ENCODE data around the gene GGTA1. TPM values are rescaled to one million over a fixed set of nuclear protein-coding genes. Genes with fewer than 3 reads are reported as not detected.
"Not testable (repeated sequence)": the region's sequence is repeated elsewhere in the genome, so short reads cannot be mapped to it uniquely, and the experiment has no call there.

The GGTA1 gene
- total and polyA plus RNA-seq, 4 donors, result 2.4 to 3.3 (median 2.8) TPM

GRCh38 chr9:121518634-121519033 lies 19.0 kb upstream of the GGTA1 start:
- Histone ChIP-seq H3K9me3 (ENCODE audit: control insufficient read depth in 4 of 4, low read length in 3 of 4) (peaks cover 0 to 3% (median 1%) of the 10 kb centered on the region in 4 donors), H3K9ac (ENCODE audit: low read depth in 1 of 2, low read length in 2 of 2) (no peak overlapping the region), H3K27me3 (ENCODE audit: control insufficient read depth in 4 of 4, insufficient read depth in 4 of 4, low read length in 3 of 4) (no peaks in the 10 kb centered on the region), H3K27ac (ENCODE audit: low read depth in 1 of 2, low read length in 2 of 2) (no peak overlapping the region), H3K36me3 (ENCODE audit: control insufficient read depth in 4 of 4, insufficient read depth in 3 of 4, low read depth in 1 of 4, low read length in 3 of 4) (no peaks in the 10 kb centered on the region), H3K4me3 (ENCODE audit: low read depth in 1 of 3, low read length in 3 of 3) (no peak overlapping the region), H3K4me1 (ENCODE audit: control insufficient read depth in 4 of 4, insufficient read depth in 4 of 4, low read length in 3 of 4) (no peaks in the 10 kb centered on the region)
- 96% methylated on average over 2 of the region's 2 CpGs for WGBS
- no peak for TF ChIP-seq MAX (IDR thresholded peaks at IDR 0.05)
- no peak for TF ChIP-seq GABPA (IDR thresholded peaks at IDR 0.05 in 1 of 2, conservative IDR thresholded peaks at IDR 0.05 in 1 of 2)
- no peak for TF ChIP-seq RXRA (IDR thresholded peaks at IDR 0.05)
- no peak for TF ChIP-seq ZBTB33 (IDR thresholded peaks at IDR 0.05)
- no peak for TF ChIP-seq HNF4G (IDR thresholded peaks at IDR 0.05)
- TF ChIP-seq ATF3 (IDR thresholded peaks at IDR 0.05), result no peak
- no peak for TF ChIP-seq HNF4A (conservative IDR thresholded peaks at IDR 0.05)
- TF ChIP-seq REST (IDR thresholded peaks at IDR 0.05), result no peak
- TF ChIP-seq CTCF (IDR thresholded peaks at IDR 0.05; ENCODE audit: low read depth, low read length, missing input control), result no peak
- DNase-seq (ENCODE audit: low spot score), result no peak

- H3K4me1 ChIP-seq (ENCODE audit: control insufficient read depth in 4 of 4, insufficient read depth in 4 of 4, low read length in 3 of 4); DNase-seq (ENCODE audit: low spot score); H3K9me3 ChIP-seq (ENCODE audit: control insufficient read depth in 4 of 4, low read length in 3 of 4); H3K27ac ChIP-seq (ENCODE audit: low read depth in 1 of 2, low read length in 2 of 2); H3K4me3 ChIP-seq (ENCODE audit: low read depth in 1 of 3, low read length in 3 of 3); H3K9ac ChIP-seq (ENCODE audit: low read depth in 1 of 2, low read length in 2 of 2); H3K27me3 ChIP-seq (ENCODE audit: control insufficient read depth in 4 of 4, insufficient read depth in 4 of 4, low read length in 3 of 4); H3K36me3 ChIP-seq (ENCODE audit: control insufficient read depth in 4 of 4, insufficient read depth in 3 of 4, low read depth in 1 of 4, low read length in 3 of 4): not testable (repeated sequence)
- 78% methylated on average over 4 of the region's 4 CpGs for WGBS
These were observed 13.5 kb upstream of the GGTA1 start for GRCh38 chr9:121513166-121513565.
